GM10266 (cell line): ENCODE data around the gene TLR10.
"Not testable (repeated sequence)": the region's sequence is repeated elsewhere in the genome, so short reads cannot be mapped to it uniquely, and the experiment has no call there.

Source experiments
- DNase-seq: peaks from one replicate; pipeline ENCODE4 v3.0.0; 2012; ENCODE audit errors: extremely low spot score
- TF ChIP-seq, protein P1 (sequence below): IDR thresholded peaks from 2 replicates; pipeline ENCODE4 v1.5.1; 2012; ENCODE audit warnings: mild to moderate bottlenecking, low read depth; ENCODE audit not compliant: control insufficient read depth, insufficient read depth; ENCODE audit errors: missing control alignments

TLR10 gene

DNA sequence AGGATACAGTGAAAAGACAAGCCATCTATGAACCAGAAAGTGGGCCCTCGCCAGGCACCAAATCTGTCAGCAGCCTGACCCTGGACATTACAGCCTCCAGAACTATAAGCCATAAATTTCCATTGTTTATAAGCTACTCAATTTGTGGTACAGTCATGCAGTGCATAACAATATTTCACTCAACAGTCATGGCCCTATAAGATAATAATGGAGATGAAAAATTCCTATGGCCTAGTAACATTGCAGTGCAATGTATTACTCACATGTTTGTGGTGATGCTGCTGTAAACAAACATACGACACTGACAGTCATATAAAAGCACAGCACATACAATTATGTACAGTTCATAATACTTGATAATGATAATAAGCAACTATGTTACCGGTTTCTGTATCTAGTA is 38.9 kb upstream of the TLR10 start:
- TF ChIP-seq, protein P1, sequence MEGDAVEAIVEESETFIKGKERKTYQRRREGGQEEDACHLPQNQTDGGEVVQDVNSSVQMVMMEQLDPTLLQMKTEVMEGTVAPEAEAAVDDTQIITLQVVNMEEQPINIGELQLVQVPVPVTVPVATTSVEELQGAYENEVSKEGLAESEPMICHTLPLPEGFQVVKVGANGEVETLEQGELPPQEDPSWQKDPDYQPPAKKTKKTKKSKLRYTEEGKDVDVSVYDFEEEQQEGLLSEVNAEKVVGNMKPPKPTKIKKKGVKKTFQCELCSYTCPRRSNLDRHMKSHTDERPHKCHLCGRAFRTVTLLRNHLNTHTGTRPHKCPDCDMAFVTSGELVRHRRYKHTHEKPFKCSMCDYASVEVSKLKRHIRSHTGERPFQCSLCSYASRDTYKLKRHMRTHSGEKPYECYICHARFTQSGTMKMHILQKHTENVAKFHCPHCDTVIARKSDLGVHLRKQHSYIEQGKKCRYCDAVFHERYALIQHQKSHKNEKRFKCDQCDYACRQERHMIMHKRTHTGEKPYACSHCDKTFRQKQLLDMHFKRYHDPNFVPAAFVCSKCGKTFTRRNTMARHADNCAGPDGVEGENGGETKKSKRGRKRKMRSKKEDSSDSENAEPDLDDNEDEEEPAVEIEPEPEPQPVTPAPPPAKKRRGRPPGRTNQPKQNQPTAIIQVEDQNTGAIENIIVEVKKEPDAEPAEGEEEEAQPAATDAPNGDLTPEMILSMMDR, result no peak

DNA sequence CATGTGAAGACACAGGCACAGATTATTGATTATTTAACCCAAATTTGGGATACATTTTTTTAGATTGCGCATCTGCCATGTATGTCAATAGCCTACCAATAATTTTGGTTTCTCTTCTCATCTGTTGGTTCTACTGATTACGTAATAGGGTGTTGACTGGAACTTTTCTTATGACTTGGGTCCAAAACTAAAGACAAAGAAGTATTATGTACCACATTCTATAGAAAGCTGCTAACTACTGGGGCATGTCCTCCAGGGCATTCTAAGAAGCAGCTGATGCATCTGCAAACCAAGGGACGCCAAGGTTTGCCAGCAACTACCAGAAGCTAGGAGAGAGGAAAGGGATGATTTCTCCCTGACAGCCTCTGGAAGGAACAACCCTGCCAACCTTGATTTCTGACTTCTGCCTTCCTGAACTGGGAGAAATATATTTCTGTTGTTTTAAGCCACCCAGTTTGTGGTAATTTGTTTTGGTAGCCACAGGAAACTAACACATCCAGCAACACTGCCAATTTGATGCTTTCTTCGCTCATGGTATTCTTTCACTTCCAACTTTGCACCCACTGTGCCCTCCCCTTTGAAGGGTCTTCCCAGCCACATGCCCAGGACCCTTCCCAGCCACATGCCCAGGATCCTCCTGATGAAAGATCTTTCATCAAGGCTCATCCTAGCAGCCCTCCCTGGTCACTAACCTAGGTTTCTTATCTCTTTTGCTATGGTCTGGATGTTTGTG is 37.7 kb upstream of the TLR10 start:
- TF ChIP-seq, protein P1, result no peak
- peak; percentile 81 for DNase-seq

More for the DNA sequence above, 38.9 kb upstream of the TLR10 start:
- no peak for DNase-seq

DNA sequence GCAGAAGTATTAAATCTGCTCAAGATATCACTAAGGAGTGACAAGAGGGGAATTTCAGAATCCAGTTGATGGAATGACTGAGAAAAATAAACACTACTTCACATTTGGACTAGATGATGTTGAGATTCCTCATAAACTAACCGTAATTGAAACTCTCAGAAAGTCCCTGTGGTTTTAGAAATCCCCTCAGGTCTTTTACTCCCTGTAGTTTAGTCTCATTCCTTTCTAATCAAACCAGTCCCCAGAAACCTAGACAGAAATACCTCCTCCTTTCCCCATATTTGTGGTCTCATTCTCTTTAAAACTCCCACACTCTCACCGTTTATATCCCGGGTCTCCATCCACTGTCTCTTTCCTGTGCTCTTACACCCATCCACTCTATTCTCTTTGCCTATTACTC is 36.8 kb upstream of the TLR10 start:
- TF ChIP-seq, protein P1, result no peak
- DNase-seq, result peak; percentile 53

DNA sequence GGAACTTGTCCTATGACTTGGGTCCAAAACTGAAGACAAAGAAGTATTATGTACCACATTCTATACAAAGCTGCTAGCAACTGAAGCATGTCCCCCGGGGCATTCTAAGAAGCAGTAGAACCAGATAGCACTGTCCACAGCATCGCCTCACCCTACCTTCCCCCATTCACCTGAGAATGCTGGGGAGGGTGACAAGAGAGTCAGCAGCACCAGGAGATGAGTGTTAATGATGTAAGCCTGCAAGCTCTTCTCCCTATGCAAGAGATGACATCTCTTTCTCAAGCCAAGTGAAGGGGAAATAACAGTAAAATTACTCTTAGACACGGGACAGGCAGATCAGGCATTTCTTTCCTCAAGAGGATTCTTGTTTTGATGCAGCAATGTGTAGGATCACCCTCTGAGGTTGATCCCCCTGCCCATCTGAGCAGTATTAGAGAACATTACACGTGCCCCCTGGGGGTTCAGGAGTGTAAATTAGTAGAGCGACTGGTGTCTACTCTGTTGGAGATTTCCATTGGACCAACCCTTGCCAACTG is 35.7 kb upstream of the TLR10 start:
- TF ChIP-seq, protein P1, result no peak
- DNase-seq, result peak; percentile 78

DNA sequence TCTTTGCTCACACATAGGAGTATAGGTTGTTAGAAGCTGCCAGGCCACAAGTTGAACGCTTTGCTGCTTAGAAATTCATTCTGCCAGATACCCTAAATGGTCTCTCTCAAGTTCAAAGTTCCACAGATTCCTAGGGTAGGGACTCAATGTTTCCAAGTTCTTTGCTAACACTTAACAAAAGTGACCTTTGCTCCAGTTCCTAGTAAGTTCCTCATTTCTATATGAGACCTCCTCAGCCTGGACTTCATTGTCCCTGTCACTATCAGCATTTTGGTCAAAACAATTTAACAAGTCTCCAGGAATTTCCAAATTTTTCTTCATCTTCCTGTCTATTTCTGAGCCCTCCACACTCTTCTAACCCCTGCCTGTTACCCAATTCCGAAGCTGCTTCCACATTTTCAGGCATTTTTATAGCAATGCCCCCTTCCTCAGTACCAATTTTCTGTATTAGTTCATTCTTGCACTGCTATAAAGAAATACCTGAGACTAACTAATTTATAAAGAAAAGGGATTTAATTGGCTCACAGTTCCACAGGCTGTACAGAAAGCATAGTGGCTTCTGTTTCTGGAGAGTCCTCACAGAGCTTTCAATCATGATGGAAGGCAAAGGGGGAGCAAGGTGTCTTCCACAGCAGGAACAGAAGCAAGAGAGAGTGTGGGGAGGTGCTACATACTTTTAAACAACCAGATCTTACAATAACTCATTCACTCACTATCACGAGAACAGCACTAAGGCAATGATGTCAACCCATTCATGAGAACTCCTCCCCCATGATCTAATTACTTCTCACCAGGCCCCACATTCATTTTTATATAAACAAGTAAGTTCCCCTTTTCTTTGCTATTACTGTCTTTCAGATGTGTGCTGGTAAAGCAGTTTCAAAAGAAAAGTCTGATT is 33.3 kb upstream of the TLR10 start:
- TF ChIP-seq, protein P1, result no peak
- DNase-seq, result peak; percentile 65

DNA sequence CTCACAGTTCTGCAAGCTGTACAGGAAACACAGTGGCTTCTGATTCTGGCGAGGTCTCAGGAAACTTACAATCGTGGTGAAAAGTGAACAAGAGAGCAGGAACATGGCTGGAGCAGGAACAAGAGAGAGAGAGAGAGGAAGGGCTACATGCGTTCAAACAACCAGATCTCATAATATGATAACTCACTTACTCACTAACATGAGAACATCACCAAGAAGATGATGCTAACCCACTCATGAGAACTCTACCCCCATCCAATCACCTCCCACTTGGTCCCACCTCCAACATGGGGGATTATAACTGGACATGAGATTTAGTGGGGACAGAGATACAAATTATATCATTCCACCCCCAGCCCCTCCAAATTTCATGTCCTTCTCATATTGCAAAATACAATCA is 31.6 kb upstream of the TLR10 start:
- no peak for DNase-seq
- TF ChIP-seq, protein P1, result no peak

DNA sequence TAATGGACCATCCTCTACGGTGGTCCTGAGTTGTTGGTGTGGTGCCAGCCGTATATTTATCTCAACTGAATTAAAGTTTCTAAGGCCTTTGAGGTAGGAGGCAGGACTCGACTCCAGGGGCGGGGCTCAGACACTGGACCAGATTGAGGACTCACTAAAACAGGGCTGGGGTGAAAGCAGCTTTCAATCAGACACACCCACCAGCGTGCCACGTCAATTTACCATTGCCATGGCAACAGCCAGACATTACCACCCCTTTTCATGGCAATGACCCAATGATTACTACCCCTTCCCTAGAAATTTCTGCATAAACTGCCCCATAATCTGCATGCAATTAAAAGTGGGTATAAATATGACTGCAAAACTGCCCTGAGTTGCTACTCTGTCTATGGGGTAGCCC is 28.5 kb upstream of the TLR10 start:
- TF ChIP-seq, protein P1, result no peak
- no peak for DNase-seq

DNA sequence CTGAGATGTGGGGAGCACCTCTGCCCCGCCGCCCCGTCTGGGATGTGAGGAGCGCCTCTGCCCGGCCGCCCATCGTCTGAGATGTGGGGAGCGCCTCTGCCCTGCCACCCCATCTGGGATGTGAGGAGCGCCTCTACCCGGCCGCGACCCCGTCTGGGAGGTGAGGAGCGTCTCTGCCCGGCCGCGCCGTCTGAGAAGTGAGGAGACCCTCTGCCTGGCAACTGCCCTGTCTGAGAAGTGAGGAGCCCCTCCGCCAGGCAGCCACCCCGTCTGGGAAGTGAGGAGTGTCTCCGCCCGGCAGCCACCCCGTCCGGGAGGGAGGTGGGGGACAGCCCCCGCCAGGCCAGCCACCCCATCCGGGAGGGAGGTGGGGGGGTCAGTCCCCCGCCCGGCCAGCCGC is 24.7 kb upstream of the TLR10 start:
- DNase-seq, result not testable (repeated sequence)

DNA sequence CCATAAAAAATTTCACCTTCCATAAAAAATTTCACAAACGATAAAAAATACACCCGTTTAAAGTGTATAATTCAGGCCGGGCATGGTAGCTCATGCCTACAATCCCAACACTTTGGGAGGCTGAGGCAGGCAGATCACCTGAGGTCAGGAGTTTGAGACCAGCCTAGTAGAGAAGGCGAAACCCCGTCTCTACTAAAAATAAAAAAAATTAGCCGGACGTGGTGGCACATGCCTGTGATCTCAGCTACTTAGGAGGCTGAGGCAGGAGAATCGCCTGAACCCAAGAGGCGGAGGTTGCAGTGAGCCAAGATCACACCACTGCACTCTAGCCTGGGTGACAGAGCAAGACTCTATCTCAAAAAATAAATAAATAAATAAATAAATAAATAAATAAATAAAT is 23.5 kb upstream of the TLR10 start:
- not testable (repeated sequence) for DNase-seq
